IMR-90 (cell line): ENCODE results near the gene KIF1B. TPM values are rescaled to one million over a fixed set of nuclear protein-coding genes. Genes with fewer than 3 reads are reported as not detected.

Experiments used
- ATAC-seq: fragments of 200-7000 bp; cut with Tn5 transposase; 2 replicates; pipeline ENCODE4 v1.9.1; 2020; ENCODE audit warnings: low read depth, mild to moderate bottlenecking, moderate library complexity
- BruUV-seq: library from RNA; stranded (reverse); fragments of 400-500 nt; replicated peaks from 2 replicates; lab custom pipeline; 2021; lab: Mats Ljungman, UMichigan
- CTCF ChIA-PET: fragments of 300-600 bp; formaldehyde crosslinking; extraction: SDS; loops from one replicate; lab custom pipeline; 2021; ENCODE audit warnings: antibody characterized with exemption; lab: Yijun Ruan, JAX
- POLR2A ChIA-PET: fragments of 300-600 bp; sonication (Branson Sonifier 250); formaldehyde crosslinking; loops from one replicate; lab custom pipeline; 2022; ENCODE audit warnings: antibody characterized with exemption; ENCODE audit not compliant: unreplicated experiment; lab: Charles Lee
- DNase-seq: peaks from one replicate; pipeline ENCODE4 v3.0.0; 2013
- H2AFZ ChIP-seq: replicated peaks from 2 replicates; pipeline ENCODE3; 2013; ENCODE audit warnings: low read length, mild to moderate bottlenecking; ENCODE audit not compliant: poor library complexity
- H2AK5ac ChIP-seq: 2 replicates; pipeline ENCODE4 v1.6.1; 2013; ENCODE audit warnings: low read depth, low read length, inconsistent platforms
- H2AK9ac ChIP-seq: replicated peaks from 2 replicates; pipeline ENCODE3; 2013; ENCODE audit warnings: mild to moderate bottlenecking, low read depth, low read length, moderate library complexity; ENCODE audit not compliant: poor library complexity
- H2BK120ac ChIP-seq: 2 replicates; pipeline ENCODE4 v1.6.1; 2013; ENCODE audit warnings: low read depth, low read length, inconsistent platforms
- H2BK15ac ChIP-seq: 3 replicates; pipeline ENCODE4 v1.6.1; 2013; ENCODE audit warnings: low read depth, low read length, inconsistent platforms
- H2BK20ac ChIP-seq: 2 replicates; pipeline ENCODE4 v1.6.1; 2013; ENCODE audit warnings: low read depth, mild to moderate bottlenecking, inconsistent platforms, low read length, moderate library complexity
- H2BK5ac ChIP-seq: 2 replicates; pipeline ENCODE4 v1.6.1; 2013; ENCODE audit warnings: mild to moderate bottlenecking, low read depth, low read length, inconsistent platforms; ENCODE audit not compliant: poor library complexity, severe bottlenecking
- H3K14ac ChIP-seq: replicated peaks from 2 replicates; pipeline ENCODE4 v1.6.1; 2013; ENCODE audit warnings: low read depth, low read length, inconsistent platforms
- H3K18ac ChIP-seq: 2 replicates; pipeline ENCODE4 v1.6.1; 2013; ENCODE audit warnings: low read depth, low read length, control low read depth
- H3K23ac ChIP-seq: 2 replicates; pipeline ENCODE4 v1.6.1; 2013; ENCODE audit warnings: low read depth, low read length, inconsistent platforms
- H3K27ac ChIP-seq: 2 replicates; pipeline ENCODE4 v1.5.1; 2013; ENCODE audit warnings: mild to moderate bottlenecking, control low read depth, low read length; ENCODE audit not compliant: insufficient read depth
- H3K27me3 ChIP-seq: 2 replicates; pipeline ENCODE4 v1.6.1; 2013; ENCODE audit warnings: low read length; ENCODE audit not compliant: control insufficient read depth, insufficient read depth
- H3K36me3 ChIP-seq: 2 replicates; pipeline ENCODE4 v1.6.1; 2013; ENCODE audit warnings: low read length, mixed read lengths; ENCODE audit not compliant: control insufficient read depth, insufficient read depth
- H3K4ac ChIP-seq: 2 replicates; pipeline ENCODE4 v1.6.1; 2013; ENCODE audit warnings: low read depth, low read length, inconsistent platforms
- H3K4me1 ChIP-seq: 2 replicates; pipeline ENCODE4 v1.6.1; 2013; ENCODE audit warnings: low read length, mixed read lengths; ENCODE audit not compliant: control insufficient read depth, insufficient read depth
- H3K4me2 ChIP-seq: 2 replicates; pipeline ENCODE4 v1.6.1; 2013; ENCODE audit warnings: low read depth, mild to moderate bottlenecking, control low read depth, low read length, moderate library complexity
- H3K4me3 ChIP-seq: 2 replicates; pipeline ENCODE4 v1.5.1; 2013; ENCODE audit warnings: low read depth, mild to moderate bottlenecking, control low read depth, low read length, moderate library complexity; ENCODE audit not compliant: insufficient read depth
- H3K56ac ChIP-seq: 2 replicates; pipeline ENCODE4 v1.6.1; 2013; ENCODE audit warnings: low read length, inconsistent platforms; ENCODE audit not compliant: insufficient read depth; ENCODE audit errors: extremely low read depth
- H3K79me1 ChIP-seq, 2 experiments: 2 replicates each; pipeline ENCODE4 v1.6.1; 2013; ENCODE audit warnings: low read length in 2 of 2, inconsistent platforms in 1 of 2, low read depth in 1 of 2
- H3K9ac ChIP-seq: 2 replicates; pipeline ENCODE4 v1.6.1; 2013; ENCODE audit warnings: low read depth, low read length, control low read depth
- H3K9me1 ChIP-seq: 2 replicates; pipeline ENCODE4 v1.6.1; 2013; ENCODE audit warnings: low read length, inconsistent platforms; ENCODE audit not compliant: insufficient read depth
- H3K9me3 ChIP-seq: 2 replicates; pipeline ENCODE4 v1.6.1; 2013; ENCODE audit warnings: low read length; ENCODE audit not compliant: control insufficient read depth, insufficient read depth
- H4K20me1 ChIP-seq: 2 replicates; pipeline ENCODE4 v1.6.1; 2013; ENCODE audit warnings: low read length, inconsistent platforms; ENCODE audit not compliant: insufficient read depth
- H4K5ac ChIP-seq: 2 replicates; pipeline ENCODE4 v1.6.1; 2013; ENCODE audit warnings: mild to moderate bottlenecking, low read depth, low read length, control low read depth
- H4K8ac ChIP-seq, 2 experiments: 2 replicates each; pipeline ENCODE4 v1.6.1; 2013; ENCODE audit warnings: low read depth in 2 of 2, low read length in 2 of 2, control low read depth in 1 of 2, inconsistent platforms in 1 of 2
- H4K91ac ChIP-seq: 2 replicates; pipeline ENCODE4 v1.6.1; 2013; ENCODE audit warnings: low read depth, low read length, inconsistent platforms; ENCODE audit not compliant: insufficient read depth
- BHLHE40 ChIP-seq: fragments of 150-350 bp; IDR thresholded peaks from 2 replicates; pipeline ENCODE4 v1.6.1; 2016; ENCODE audit warnings: mild to moderate bottlenecking, low read depth, low read length
- CEBPB ChIP-seq: IDR thresholded peaks from 2 replicates; pipeline ENCODE4 v1.6.1; 2012; ENCODE audit warnings: low read depth, low read length, improper control_type of control experiment
- CHD1 ChIP-seq: IDR thresholded peaks from 2 replicates; pipeline ENCODE4 v1.6.1; 2012; ENCODE audit warnings: low read depth, low read length, improper control_type of control experiment
- CTCF ChIP-seq: conservative IDR thresholded peaks from 2 replicates; pipeline ENCODE4 v1.5.1; 2012; ENCODE audit warnings: mild to moderate bottlenecking, low read depth, low read length, improper control_type of control experiment
- ELK1 ChIP-seq: fragments of 150-350 bp; IDR thresholded peaks from 2 replicates; pipeline ENCODE4 v1.6.1; 2016; ENCODE audit warnings: low read depth, mild to moderate bottlenecking, low read length, moderate library complexity, borderline replicate concordance
- FOS ChIP-seq: fragments of 150-350 bp; IDR thresholded peaks from 2 replicates; pipeline ENCODE4 v1.6.1; 2016; ENCODE audit warnings: low read depth, low read length
- MAFK ChIP-seq: IDR thresholded peaks from 2 replicates; pipeline ENCODE4 v1.6.1; 2012; ENCODE audit warnings: low read depth, low read length, improper control_type of control experiment
- MAZ ChIP-seq: IDR thresholded peaks from 2 replicates; pipeline ENCODE4 v1.6.1; 2012; ENCODE audit warnings: low read depth, mild to moderate bottlenecking, low read length, improper control_type of control experiment, moderate library complexity, borderline replicate concordance
- MXI1 ChIP-seq: IDR thresholded peaks from 2 replicates; pipeline ENCODE4 v1.6.1; 2012; ENCODE audit warnings: low read depth, mild to moderate bottlenecking, low read length, moderate library complexity, borderline replicate concordance
- NFE2L2 ChIP-seq: fragments of 150-350 bp; IDR thresholded peaks from 2 replicates; pipeline ENCODE4 v1.6.1; 2016; ENCODE audit warnings: low read depth, mild to moderate bottlenecking, low read length
- POLR2A ChIP-seq: IDR thresholded peaks from 2 replicates; pipeline ENCODE4 v1.6.1; 2012; ENCODE audit warnings: mild to moderate bottlenecking, low read depth, low read length
- RAD21 ChIP-seq: IDR thresholded peaks from 2 replicates; pipeline ENCODE4 v1.6.1; 2012; ENCODE audit warnings: low read length, improper control_type of control experiment
- RCOR1 ChIP-seq: IDR thresholded peaks from 2 replicates; pipeline ENCODE4 v1.6.1; 2012; ENCODE audit warnings: mild to moderate bottlenecking, low read length, improper control_type of control experiment; ENCODE audit not compliant: insufficient replicate concordance
- RFX5 ChIP-seq: IDR thresholded peaks from 2 replicates; pipeline ENCODE4 v1.8.0; 2012; ENCODE audit warnings: low read depth, mild to moderate bottlenecking, low read length, moderate library complexity
- SMC3 ChIP-seq: fragments of 150-350 bp; IDR thresholded peaks from 2 replicates; pipeline ENCODE4 v1.6.1; 2016; ENCODE audit warnings: low read depth, mild to moderate bottlenecking, antibody characterized with exemption, low read length, moderate library complexity
- USF2 ChIP-seq: fragments of 150-350 bp; IDR thresholded peaks from 2 replicates; pipeline ENCODE4 v1.6.1; 2017; ENCODE audit warnings: mild to moderate bottlenecking, antibody characterized with exemption, low read length, low read depth
- WGBS, 2 experiments: methylation state at CpG; one replicate each; pipeline versions ENCODE4 v1.1.5 to v1.1.7; 2013; ENCODE audit warnings: missing lambda C conversion rate in 2 of 2; ENCODE audit not compliant: insufficient read length in 1 of 2; ENCODE audit errors: extremely low coverage in 2 of 2; 5-methylcytosine and 5-hydroxymethylcytosine counted together
- dilution Hi-C: fragments of 300-500 bp; cut with HindIII; formaldehyde crosslinking; loops from one replicate; pipeline ENCODE4 v1.14.3; 2018; ENCODE audit warnings: low sequenced_read_pairs; ENCODE audit not compliant: unreplicated experiment
- in situ Hi-C: fragments of 300-500 bp; cut with MboI; formaldehyde crosslinking; loops from 3 replicates; pipeline ENCODE4 v1.14.3; 2019; ENCODE audit warnings: low sequenced_read_pairs, inconsistent platforms, mixed read lengths
- intact Hi-C: fragments of 100-400 bp; cut with micrococcal nuclease; formaldehyde crosslinking; loops from 2 replicates; pipeline ENCODE4 v1.10.0; 2022
- polyA plus RNA-seq, 3 experiments: library from polyadenylated mRNA; depleted of rRNA; stranded (reverse); fragments of >200 nt; gene quantifications; 2 replicates each; pipeline ENCODE4 v1.2.3, GENCODE V29; 2012; ENCODE audit warnings: low replicate concordance in 1 of 3
- total RNA-seq: library from RNA; depleted of rRNA; stranded (reverse); fragments of >200 nt; gene quantifications from 2 replicates; pipeline ENCODE4 v1.2.3, GENCODE V29; 2012

KIF1B gene
- total and polyA plus RNA-seq, 2 of the 4 experiments (the other 2 are of a cell fraction) = 13.0 to 21.1 TPM

DNA sequence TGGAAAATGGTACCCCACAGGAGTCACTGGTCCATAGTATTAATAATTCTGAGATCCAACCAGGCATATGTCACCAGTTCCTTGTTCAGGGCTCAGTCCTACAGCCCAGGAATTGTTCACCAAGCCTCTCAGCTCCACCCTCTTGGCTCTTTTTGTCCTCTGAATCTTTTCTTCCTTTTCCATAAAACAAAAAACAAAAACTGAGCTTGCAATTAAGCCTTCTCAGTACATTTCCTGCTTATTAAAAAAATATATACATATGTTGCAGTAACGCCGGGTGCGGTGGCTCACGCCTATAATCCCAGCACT lies 23.4 kb upstream of the KIF1B start:
- H3K56ac ChIP-seq = no peak overlapping the region
- no peak overlapping the region for H2BK15ac ChIP-seq
- no peak overlapping the region for H2AK9ac ChIP-seq
- no peak overlapping the region for H2AFZ ChIP-seq
- in situ Hi-C loops = no loop called here
- no peak overlapping the region for H2BK120ac ChIP-seq
- no peak overlapping the region for H4K8ac ChIP-seq
- ChIA-PET POLR2A (no interaction called here), CTCF (no interaction called here)
- ATAC-seq = no peak
- H3K14ac ChIP-seq = no peak overlapping the region
- H3K4ac ChIP-seq = no peak overlapping the region
- H3K27ac ChIP-seq = no peak overlapping the region
- no peak overlapping the region for H3K4me2 ChIP-seq
- H3K4me1 ChIP-seq = no peaks in the 10 kb centered on the region
- H3K9me3 ChIP-seq = no peaks in the 10 kb centered on the region
- WGBS, 2 experiments = no CpG with 5 or more reads among the region's 4 CpGs
- H3K18ac ChIP-seq = no peak overlapping the region
- no peaks in the 10 kb centered on the region for H3K27me3 ChIP-seq
- no peak overlapping the region for H3K4me3 ChIP-seq
- H3K9ac ChIP-seq = no peak overlapping the region
- H2BK5ac ChIP-seq = no peak overlapping the region
- no peak overlapping the region for H4K91ac ChIP-seq
- TF ChIP-seq MAZ (no peak), RCOR1 (no peak), CEBPB (no peak), MAFK (no peak), POLR2A (no peak), MXI1 (no peak), CTCF (no peak), CHD1 (no peak), BHLHE40 (no peak), NFE2L2 (no peak), RFX5 (no peak), USF2 (no peak), RAD21 (no peak), ELK1 (no peak), SMC3 (no peak), FOS (no peak)
- no peak overlapping the region for H4K5ac ChIP-seq
- no peak overlapping the region for H2BK20ac ChIP-seq
- no TSS peak for BruUV-seq
- no peak overlapping the region for H3K23ac ChIP-seq
- H3K9me1 ChIP-seq = no peaks in the 10 kb centered on the region
- DNase-seq = no peak
- H2AK5ac ChIP-seq = no peak overlapping the region
- no peaks in the 10 kb centered on the region for H4K20me1 ChIP-seq
- intact Hi-C loops = no loop called here
- dilution Hi-C loops = no loop called here
- no peaks in the 10 kb centered on the region for H3K36me3 ChIP-seq
- H3K79me1 ChIP-seq = no peaks in the 10 kb centered on the region
